Mesendoderm (in vitro differentiated cells): Measurements from ENCODE around the gene MRPL23.

ENCODE experiments used
- DNase-seq: peaks from one replicate; pipeline ENCODE4 v3.0.0; 2013
- H2AK5ac ChIP-seq: 2 replicates; pipeline ENCODE4 v1.6.1; 2013; ENCODE audit warnings: low read length, inconsistent platforms
- H2BK120ac ChIP-seq: 2 replicates; pipeline ENCODE4 v1.6.1; 2013; ENCODE audit warnings: low read depth, mild to moderate bottlenecking, low read length, moderate library complexity, mixed read lengths
- H2BK15ac ChIP-seq: replicated peaks from 2 replicates; pipeline ENCODE4 v1.6.1; 2013; ENCODE audit warnings: low read depth, mild to moderate bottlenecking, moderate library complexity
- H2BK5ac ChIP-seq: 2 replicates; pipeline ENCODE4 v1.6.1; 2013; ENCODE audit warnings: low read length, inconsistent platforms
- H3K18ac ChIP-seq: 2 replicates; pipeline ENCODE4 v1.6.1; 2013; ENCODE audit warnings: mild to moderate bottlenecking, low read length, mixed read lengths
- H3K23ac ChIP-seq: one replicate; pipeline ENCODE4 v1.6.1; 2013; ENCODE audit warnings: low read length
- H3K27ac ChIP-seq: 2 replicates; pipeline ENCODE4 v1.5.1; 2013; ENCODE audit warnings: low read depth, mild to moderate bottlenecking, inconsistent platforms, low read length, moderate library complexity
- H3K27me3 ChIP-seq: 2 replicates; pipeline ENCODE4 v1.6.1; 2013; ENCODE audit warnings: low read length, control low read depth, mild to moderate bottlenecking, inconsistent platforms; ENCODE audit not compliant: insufficient read depth, poor library complexity
- H3K36me3 ChIP-seq: 2 replicates; pipeline ENCODE4 v1.6.1; 2013; ENCODE audit warnings: low read length, inconsistent platforms; ENCODE audit not compliant: control insufficient read depth, insufficient read depth
- H3K4ac ChIP-seq: one replicate; pipeline ENCODE4 v1.6.1; 2013; ENCODE audit warnings: low read depth, mild to moderate bottlenecking, low read length, moderate library complexity
- H3K4me1 ChIP-seq: 2 replicates; pipeline ENCODE4 v1.6.1; 2013; ENCODE audit warnings: low read depth, low read length, inconsistent platforms; ENCODE audit not compliant: control insufficient read depth
- H3K4me2 ChIP-seq: 2 replicates; pipeline ENCODE4 v1.6.1; 2013; ENCODE audit warnings: low read length
- H3K4me3 ChIP-seq: 2 replicates; pipeline ENCODE4 v1.5.1; 2013; ENCODE audit warnings: mild to moderate bottlenecking, low read length
- H3K56ac ChIP-seq: one replicate; pipeline ENCODE4 v1.6.1; 2013; ENCODE audit warnings: low read length
- H3K79me1 ChIP-seq: 2 replicates; pipeline ENCODE4 v1.6.1; 2013; ENCODE audit warnings: low read length, inconsistent platforms
- H3K79me2 ChIP-seq: 2 replicates; pipeline ENCODE4 v1.6.1; 2013; ENCODE audit warnings: mild to moderate bottlenecking, low read length; ENCODE audit not compliant: control insufficient read depth, insufficient read depth
- H3K9ac ChIP-seq: 2 replicates; pipeline ENCODE4 v1.6.1; 2013; ENCODE audit warnings: low read length, inconsistent platforms
- H4K5ac ChIP-seq: one replicate; pipeline ENCODE4 v1.6.1; 2013; ENCODE audit warnings: low read length
- H4K8ac ChIP-seq: one replicate; pipeline ENCODE4 v1.6.1; 2013; ENCODE audit warnings: low read depth, mild to moderate bottlenecking, control low read depth, low read length, moderate library complexity
- WGBS: extraction: QIAGEN DNeasy Blood & Tissue Kit; methylation state at CpG from one replicate; pipeline ENCODE4 v1.1.7; 2013; ENCODE audit warnings: low lambda C conversion rate, missing lambda C conversion rate; ENCODE audit not compliant: insufficient coverage; ENCODE audit errors: extremely low coverage; 5-methylcytosine and 5-hydroxymethylcytosine counted together

Gene MRPL23

GRCh38 chr11:1947592-1948237, 583 bp downstream of the MRPL23 start:
- no peaks in the 10 kb centered on the region for H3K4me1 ChIP-seq
- no peak for DNase-seq
- no peak overlapping the region for H3K4ac ChIP-seq
- H3K4me3 ChIP-seq = no peak overlapping the region
- no peak overlapping the region for H3K4me2 ChIP-seq
- H2BK120ac ChIP-seq = no peak overlapping the region
- H2BK5ac ChIP-seq = no peak overlapping the region
- H3K18ac ChIP-seq = no peak overlapping the region
- no peak overlapping the region for H2AK5ac ChIP-seq
- WGBS = no CpG with 5 or more reads among the region's 36 CpGs
- no peak overlapping the region for H4K8ac ChIP-seq
- no peak overlapping the region for H3K27ac ChIP-seq
- no peaks in the 10 kb centered on the region for H3K27me3 ChIP-seq
- H3K9ac ChIP-seq = no peak overlapping the region
- H3K79me1 ChIP-seq = no peaks in the 10 kb centered on the region
- H3K23ac ChIP-seq = no peak overlapping the region
- no peak overlapping the region for H3K56ac ChIP-seq
- H2BK15ac ChIP-seq = no peak overlapping the region
- H4K5ac ChIP-seq = no peak overlapping the region
- no peaks in the 10 kb centered on the region for H3K79me2 ChIP-seq
- no peaks in the 10 kb centered on the region for H3K36me3 ChIP-seq

GRCh38 chr11:1948389-1948788, 1.3 kb downstream of the MRPL23 start:
- Histone ChIP-seq H3K4me1 (no peaks in the 10 kb centered on the region), H2BK15ac (no peak overlapping the region), H3K27me3 (no peaks in the 10 kb centered on the region), H2BK120ac (no peak overlapping the region), H3K4ac (no peak overlapping the region), H2AK5ac (no peak overlapping the region), H3K18ac (no peak overlapping the region), H3K36me3 (no peaks in the 10 kb centered on the region), H4K5ac (no peak overlapping the region), H3K23ac (no peak overlapping the region), H3K4me3 (no peak overlapping the region), H3K56ac (no peak overlapping the region), H3K79me2 (no peaks in the 10 kb centered on the region), H3K27ac (no peak overlapping the region), H4K8ac (no peak overlapping the region), H3K4me2 (no peak overlapping the region), H2BK5ac (no peak overlapping the region), H3K79me1 (no peaks in the 10 kb centered on the region), H3K9ac (no peak overlapping the region)
- WGBS = no CpG with 5 or more reads among the region's 11 CpGs
- no peak for DNase-seq

DNA sequence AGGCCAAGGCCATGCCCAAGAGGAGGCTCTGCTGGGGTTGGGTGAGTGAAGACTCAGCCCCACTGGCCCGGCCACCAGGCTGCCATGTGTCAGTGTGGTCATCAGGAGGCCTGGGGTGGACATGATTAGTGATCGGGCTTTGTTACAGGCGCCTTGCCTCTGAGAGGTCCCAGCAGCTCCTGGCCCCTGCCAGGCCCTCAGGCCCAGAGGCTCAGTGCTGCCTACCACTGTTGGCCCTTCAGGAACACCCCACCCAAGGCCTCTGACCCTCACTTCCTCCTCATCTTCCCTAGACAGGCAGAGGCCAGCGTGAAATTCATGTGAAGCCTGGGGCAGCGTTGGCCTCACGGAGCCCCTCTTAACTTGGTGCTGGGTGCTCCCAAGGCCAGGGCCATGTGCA, 2.2 kb downstream of the MRPL23 start:
- H3K4me2 ChIP-seq = no peak overlapping the region
- H3K9ac ChIP-seq = no peak overlapping the region
- H3K4ac ChIP-seq = no peak overlapping the region

GRCh38 chr11:1949922-1950321, 2.8 kb downstream of the MRPL23 start:
- no peak overlapping the region for H3K4me3 ChIP-seq

More for the DNA sequence above, 2.2 kb downstream of the MRPL23 start:
- no peak overlapping the region for H2BK120ac ChIP-seq
- H2AK5ac ChIP-seq = no peak overlapping the region
- H2BK5ac ChIP-seq = no peak overlapping the region
- H3K27me3 ChIP-seq = no peaks in the 10 kb centered on the region
- H3K18ac ChIP-seq = no peak overlapping the region
- DNase-seq = no peak
- no peaks in the 10 kb centered on the region for H3K4me1 ChIP-seq
- H3K27ac ChIP-seq = no peak overlapping the region
- H3K79me2 ChIP-seq = no peaks in the 10 kb centered on the region
- H3K56ac ChIP-seq = no peak overlapping the region
- WGBS = no CpG with 5 or more reads among the region's 6 CpGs
- no peak overlapping the region for H3K4me3 ChIP-seq
- H3K79me1 ChIP-seq = no peaks in the 10 kb centered on the region
- H2BK15ac ChIP-seq = no peak overlapping the region
- no peak overlapping the region for H4K5ac ChIP-seq
- no peak overlapping the region for H4K8ac ChIP-seq
- no peaks in the 10 kb centered on the region for H3K36me3 ChIP-seq
- H3K23ac ChIP-seq = no peak overlapping the region

DNA sequence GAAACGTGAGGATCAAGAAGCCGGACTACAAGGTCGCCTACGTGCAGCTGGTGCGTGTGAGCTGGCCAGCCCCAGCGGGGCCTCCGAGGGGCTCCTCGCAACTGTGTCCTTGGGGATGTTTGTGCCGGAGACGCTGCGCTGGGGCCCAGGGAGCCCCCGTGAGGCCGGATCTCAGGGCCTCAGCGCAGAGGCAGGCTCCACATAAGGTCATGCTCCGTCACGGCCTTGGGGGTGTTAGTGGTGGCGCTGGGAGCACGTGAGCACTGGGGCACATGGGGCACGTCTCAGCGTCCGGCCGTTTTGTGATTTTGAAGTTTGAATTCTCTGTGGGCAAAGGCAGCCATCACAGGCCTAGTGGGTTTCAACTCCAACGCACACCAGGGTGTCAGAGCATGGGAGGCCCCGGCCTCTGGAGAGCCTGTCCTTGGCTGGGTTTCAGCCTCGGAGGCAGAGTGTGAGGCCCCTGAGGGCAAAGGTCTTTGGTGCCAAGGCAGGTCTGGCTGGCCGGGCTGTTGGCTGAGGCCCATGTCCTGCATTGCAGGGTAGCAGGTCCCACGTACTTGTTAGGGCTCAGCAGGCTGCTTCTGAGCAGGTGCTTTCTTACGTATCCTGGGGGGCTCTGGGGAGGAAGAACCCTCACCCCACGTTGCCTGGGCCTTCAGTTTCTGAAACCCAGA, 5.8 kb downstream of the MRPL23 start:
- Histone ChIP-seq H2BK5ac (no peak overlapping the region), H2BK120ac (no peak overlapping the region), H3K79me1 (no peaks in the 10 kb centered on the region), H3K4me1 (no peaks in the 10 kb centered on the region), H3K27ac (no peak overlapping the region), H3K4ac (no peak overlapping the region), H3K79me2 (no peaks in the 10 kb centered on the region), H3K4me2 (no peak overlapping the region), H3K4me3 (no peak overlapping the region), H2AK5ac (no peak overlapping the region), H2BK15ac (no peak overlapping the region), H3K18ac (no peak overlapping the region), H3K27me3 (no peaks in the 10 kb centered on the region), H3K23ac (no peak overlapping the region), H4K5ac (no peak overlapping the region), H3K9ac (no peak overlapping the region), H4K8ac (no peak overlapping the region), H3K56ac (no peak overlapping the region), H3K36me3 (no peaks in the 10 kb centered on the region)
- no peak for DNase-seq
- no CpG with 5 or more reads among the region's 29 CpGs for WGBS

More at GRCh38 chr11:1949922-1950321, 2.8 kb downstream of the MRPL23 start:
- H2BK120ac ChIP-seq = no peak overlapping the region
- no peak overlapping the region for H3K56ac ChIP-seq
- no peak overlapping the region for H4K8ac ChIP-seq
- H3K79me1 ChIP-seq = no peaks in the 10 kb centered on the region
- no peak overlapping the region for H3K4ac ChIP-seq
- H3K18ac ChIP-seq = no peak overlapping the region
- no peak overlapping the region for H3K9ac ChIP-seq
- no peak overlapping the region for H3K4me2 ChIP-seq
- DNase-seq = no peak
- no peak overlapping the region for H4K5ac ChIP-seq
- H3K36me3 ChIP-seq = no peaks in the 10 kb centered on the region
- H2BK15ac ChIP-seq = no peak overlapping the region
- H3K4me1 ChIP-seq = no peaks in the 10 kb centered on the region
- no peak overlapping the region for H3K27ac ChIP-seq
- no peaks in the 10 kb centered on the region for H3K79me2 ChIP-seq
- WGBS = no CpG with 5 or more reads among the region's 15 CpGs
- H2BK5ac ChIP-seq = no peak overlapping the region
- H3K23ac ChIP-seq = no peak overlapping the region
- no peaks in the 10 kb centered on the region for H3K27me3 ChIP-seq
- no peak overlapping the region for H2AK5ac ChIP-seq
